HS-5 (cell line): ENCODE results near the gene PLEKHG7.
"Not testable (repeated sequence)": the region's sequence is repeated elsewhere in the genome, so short reads cannot be mapped to it uniquely, and the experiment has no call there.

Source experiments
- DNase-seq: peaks from one replicate; pipeline ENCODE4 v3.0.0-alpha.2; 2012; ENCODE audit warnings: low read depth

Gene PLEKHG7

DNA sequence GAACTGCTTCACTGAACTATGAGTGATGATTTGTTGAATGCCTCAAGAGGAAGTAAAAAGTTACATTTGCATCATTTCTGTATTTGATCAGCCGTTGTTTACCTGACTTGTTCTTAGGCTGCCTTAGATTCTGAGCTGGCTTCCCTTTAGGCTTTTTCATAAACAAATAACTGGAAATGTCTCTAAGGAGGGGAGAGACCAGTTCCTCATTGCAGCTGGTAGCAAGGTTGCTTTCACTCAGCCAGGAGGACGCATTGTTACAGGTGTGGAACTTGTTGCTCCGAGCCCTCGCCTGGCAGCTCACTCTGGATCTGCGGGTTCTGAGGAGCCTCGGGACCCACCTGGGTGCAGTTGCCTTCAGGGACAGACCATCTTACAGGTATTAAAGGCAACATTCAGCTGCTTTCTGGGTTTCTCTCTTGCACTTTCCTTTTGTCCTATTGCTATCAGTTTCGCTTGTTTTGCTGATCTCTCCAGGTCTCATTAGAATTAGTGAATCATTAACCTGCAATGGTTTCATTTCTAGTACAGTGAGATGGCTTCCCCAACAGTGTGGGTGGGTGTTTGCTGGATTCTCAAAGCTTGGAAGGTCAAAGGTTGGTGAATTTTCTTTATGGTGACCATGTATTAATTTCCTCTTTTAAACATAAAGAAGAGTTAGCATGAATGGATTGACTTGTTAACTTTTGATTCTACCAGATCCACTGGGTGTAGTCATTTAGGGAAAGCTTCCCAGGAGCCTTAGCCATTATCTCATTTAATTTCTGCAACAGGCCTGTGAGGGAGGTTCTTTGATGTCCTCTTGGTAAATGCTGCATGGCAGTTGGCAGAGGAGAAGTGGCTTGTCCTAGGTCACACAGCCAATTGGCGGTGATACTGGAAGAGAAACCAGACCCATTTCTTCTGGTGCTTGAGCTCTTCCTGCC, at the start of gene PLEKHG7:
Gene PLEKHG7, plus strand, starts transcription at position 236 of the 926 bp plus-strand sequence. CDS start 3,643 bp downstream, outside the sequence.
- no peak for DNase-seq

GRCh38 chr12:92654256-92654655, 48.5 kb upstream of the PLEKHG7 start:
- DNase-seq = not testable (repeated sequence)

DNA sequence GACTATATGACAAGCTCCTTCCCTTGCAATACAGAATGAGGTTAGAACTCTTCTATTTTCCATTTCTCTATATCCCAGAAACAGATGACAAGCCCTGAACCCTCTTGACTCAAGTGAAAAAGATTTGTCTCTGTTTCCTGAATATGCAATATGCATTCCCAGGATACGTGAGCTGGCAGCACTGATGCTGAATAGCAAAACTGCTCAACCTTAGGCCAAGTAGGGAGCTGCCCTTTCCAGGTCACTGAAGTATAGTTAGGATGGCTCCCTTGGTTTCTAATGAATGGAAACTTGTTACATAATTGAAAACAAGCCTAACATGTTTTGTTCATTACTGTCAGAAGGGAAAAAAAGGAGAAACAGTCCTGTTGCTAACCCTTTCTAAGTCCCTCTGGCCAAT, 47.9 kb upstream of the PLEKHG7 start:
- peak; percentile 42 for DNase-seq

- DNase-seq = no peak
Observed at GRCh38 chr12:92656911-92657310, 45.9 kb upstream of the PLEKHG7 start.

- DNase-seq = no peak
Observed at GRCh38 chr12:92657770-92658169, 45.0 kb upstream of the PLEKHG7 start.

DNA sequence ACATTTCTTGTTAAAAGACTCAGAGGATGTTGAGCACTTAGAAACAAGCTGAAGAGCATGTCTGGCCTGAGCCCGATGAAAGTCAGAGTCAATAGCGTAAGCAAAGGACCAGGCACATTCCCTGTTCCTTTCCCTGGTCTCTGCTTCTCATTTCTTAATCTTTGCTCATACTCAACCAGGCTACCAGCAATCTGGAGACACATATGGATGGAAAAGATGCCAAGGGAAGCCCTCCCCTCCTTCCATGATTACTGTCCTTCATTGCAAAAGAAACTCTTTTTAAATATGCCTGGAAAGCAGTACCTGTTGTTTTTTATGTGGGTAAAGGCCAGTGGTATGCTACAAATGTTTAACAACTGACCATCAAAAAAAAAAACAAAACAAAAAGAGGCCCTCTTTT, 44.2 kb upstream of the PLEKHG7 start:
- no peak for DNase-seq

GRCh38 chr12:92661269-92661668, 41.5 kb upstream of the PLEKHG7 start:
- DNase-seq = no peak

GRCh38 chr12:92665496-92665895, 37.3 kb upstream of the PLEKHG7 start:
- no peak for DNase-seq

DNA sequence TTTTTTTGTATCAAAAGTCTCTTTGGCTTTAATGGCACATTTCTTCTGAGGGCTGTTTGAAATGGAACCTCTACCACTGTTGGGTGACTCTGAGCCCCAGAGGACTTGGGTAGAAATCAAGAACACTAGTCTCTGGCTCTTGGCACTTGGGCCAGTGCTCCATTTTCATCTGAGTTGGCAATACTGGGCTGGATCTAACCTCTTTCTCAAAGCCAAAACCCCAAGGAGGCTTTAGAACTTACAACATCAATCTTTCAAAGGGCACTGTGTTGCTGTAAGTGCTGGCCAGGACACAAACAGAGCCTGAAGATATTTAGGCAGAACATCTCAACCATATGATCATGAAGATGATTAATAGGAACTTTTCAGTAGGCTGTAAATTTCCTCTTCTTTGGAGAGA, 34.0 kb upstream of the PLEKHG7 start:
- DNase-seq = no peak

GRCh38 chr12:92671524-92671923, 31.3 kb upstream of the PLEKHG7 start:
- DNase-seq = not testable (repeated sequence)

- DNase-seq = no peak
Observed at GRCh38 chr12:92673756-92674155, 29.0 kb upstream of the PLEKHG7 start.

- no peak for DNase-seq
Observed at GRCh38 chr12:92674500-92674899, 28.3 kb upstream of the PLEKHG7 start.

GRCh38 chr12:92675092-92675865, 27.5 kb upstream of the PLEKHG7 start:
- no peak for DNase-seq

- DNase-seq = no peak
Observed at GRCh38 chr12:92676710-92677109, 26.1 kb upstream of the PLEKHG7 start.

GRCh38 chr12:92690601-92691000, 12.2 kb upstream of the PLEKHG7 start:
- DNase-seq = no peak

GRCh38 chr12:92695056-92695455, 7.7 kb upstream of the PLEKHG7 start:
- DNase-seq = no peak

- DNase-seq = no peak
Observed at GRCh38 chr12:92695577-92695976, 7.2 kb upstream of the PLEKHG7 start.

- DNase-seq = no peak
Observed at GRCh38 chr12:92696216-92696615, 6.6 kb upstream of the PLEKHG7 start.

GRCh38 chr12:92698474-92698873, 4.3 kb upstream of the PLEKHG7 start:
- DNase-seq = no peak

- no peak for DNase-seq
Observed at GRCh38 chr12:92701441-92701840, 1.3 kb upstream of the PLEKHG7 start.

DNA sequence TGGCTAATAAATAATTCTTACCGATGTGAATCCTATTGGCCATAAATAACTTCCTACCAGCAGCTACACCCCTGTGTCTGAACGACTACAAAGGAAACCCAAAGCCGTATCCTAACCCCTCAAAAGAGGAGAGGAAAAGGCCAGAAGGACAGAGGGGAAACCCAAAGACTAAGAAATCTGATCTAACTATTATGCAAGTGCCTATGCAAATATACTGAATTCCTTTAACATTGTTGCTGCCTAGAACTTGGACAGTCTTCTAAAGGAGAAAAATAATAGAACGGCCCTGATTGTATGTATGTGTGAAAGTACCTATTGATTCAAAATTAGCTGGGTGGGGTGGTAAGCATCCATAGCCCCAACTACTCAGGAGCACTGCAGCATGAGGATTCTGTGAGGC, 997 bp downstream of the PLEKHG7 start:
- DNase-seq = no peak

GRCh38 chr12:92706594-92706993, 3.8 kb downstream of the PLEKHG7 start:
- no peak for DNase-seq

DNA sequence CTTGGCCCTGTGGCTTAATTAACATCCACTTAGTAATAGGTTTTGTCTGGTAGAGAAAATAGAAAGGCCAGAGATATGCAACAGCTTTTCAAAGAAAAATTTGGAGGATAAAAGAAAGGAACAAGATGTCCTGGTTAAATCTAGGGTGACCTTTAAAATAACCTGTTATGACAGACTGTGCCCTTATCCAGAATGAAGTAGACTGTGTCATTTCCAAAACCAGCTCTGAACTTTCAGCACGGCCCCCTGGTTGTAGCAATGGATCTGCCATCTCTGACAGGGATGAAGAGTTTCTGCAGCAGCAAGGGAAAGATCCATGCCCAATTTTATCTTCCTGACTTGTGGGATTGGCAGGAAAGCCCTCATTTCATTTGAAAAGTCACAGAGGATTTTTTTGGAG, 5.1 kb downstream of the PLEKHG7 start:
- no peak for DNase-seq
